DOHH2 (cell line): Measurements from ENCODE around the gene PYDC1.

ENCODE experiments used
- H3F3A ChIP-seq: fragments of 200-600 bp; sonication (generic), shearing (Covaris generic); 2 replicates; pipeline ENCODE4 v1.6.0; 2016; ENCODE audit warnings: antibody characterized with exemption, mild to moderate bottlenecking; ENCODE audit not compliant: control insufficient read depth, insufficient read depth
- H3K27ac ChIP-seq: fragments of 200-600 bp; sonication (generic); 2 replicates; pipeline ENCODE4 v1.5.1; 2014; ENCODE audit warnings: low read depth, mild to moderate bottlenecking, low read length, moderate library complexity
- H3K27me3 ChIP-seq: fragments of 200-600 bp; sonication (generic); 2 replicates; pipeline ENCODE4 v1.6.1; 2014; ENCODE audit warnings: mild to moderate bottlenecking, low read length, mixed read lengths; ENCODE audit not compliant: control insufficient read depth
- H3K36me3 ChIP-seq: fragments of 200-600 bp; sonication (generic); 2 replicates; pipeline ENCODE4 v1.6.1; 2014; ENCODE audit warnings: mild to moderate bottlenecking, low read length, moderate library complexity, mixed read lengths; ENCODE audit not compliant: control insufficient read depth
- H3K4me1 ChIP-seq: fragments of 200-600 bp; sonication (generic); 2 replicates; pipeline ENCODE4 v1.6.1; 2014; ENCODE audit warnings: mild to moderate bottlenecking, low read length, mixed read lengths; ENCODE audit not compliant: control insufficient read depth
- H3K4me2 ChIP-seq: fragments of 200-600 bp; sonication (generic); 2 replicates; pipeline ENCODE4 v1.6.0; 2014; ENCODE audit warnings: mild to moderate bottlenecking, low read length, moderate library complexity
- H3K4me3 ChIP-seq: fragments of 200-600 bp; sonication (generic); 2 replicates; pipeline ENCODE4 v1.5.1; 2014; ENCODE audit warnings: mild to moderate bottlenecking, low read length, mixed read lengths
- H3K79me2 ChIP-seq: fragments of 200-600 bp; sonication (generic); 2 replicates; pipeline ENCODE4 v1.6.1; 2014; ENCODE audit warnings: mild to moderate bottlenecking, low read length, mixed read lengths; ENCODE audit not compliant: control insufficient read depth
- H3K9me2 ChIP-seq: fragments of 200-600 bp; sonication (generic); replicated peaks from 2 replicates; pipeline ENCODE4 v1.6.1; 2014; ENCODE audit warnings: mild to moderate bottlenecking, low read length, mixed read lengths; ENCODE audit not compliant: control insufficient read depth
- H3K9me3 ChIP-seq: fragments of 200-600 bp; sonication (generic); 2 replicates; pipeline ENCODE4 v1.6.1; 2014; ENCODE audit warnings: antibody characterized with exemption, low read length, mixed read lengths; ENCODE audit not compliant: control insufficient read depth, insufficient read depth
- H4K20me1 ChIP-seq: fragments of 200-600 bp; sonication (generic); 2 replicates; pipeline ENCODE4 v1.6.0; 2014; ENCODE audit warnings: low read depth, mild to moderate bottlenecking, antibody characterized with exemption, low read length, moderate library complexity; ENCODE audit not compliant: control insufficient read depth, insufficient read depth
- EZH2phosphoT487 ChIP-seq: fragments of 200-600 bp; sonication (generic); IDR thresholded peaks from 2 replicates; pipeline ENCODE4 v1.6.1; 2017; ENCODE audit warnings: borderline replicate concordance, mild to moderate bottlenecking, antibody characterized with exemption, low read length, moderate library complexity, mixed read lengths
- TF ChIP-seq, protein P1 (sequence below): fragments of 200-600 bp; sonication (generic); IDR thresholded peaks from one replicate; pipeline ENCODE4 v1.5.1; 2014; ENCODE audit warnings: antibody characterized with exemption, mild to moderate bottlenecking, low read depth, low read length; ENCODE audit not compliant: poor library complexity, severe bottlenecking

PYDC1 gene

DNA sequence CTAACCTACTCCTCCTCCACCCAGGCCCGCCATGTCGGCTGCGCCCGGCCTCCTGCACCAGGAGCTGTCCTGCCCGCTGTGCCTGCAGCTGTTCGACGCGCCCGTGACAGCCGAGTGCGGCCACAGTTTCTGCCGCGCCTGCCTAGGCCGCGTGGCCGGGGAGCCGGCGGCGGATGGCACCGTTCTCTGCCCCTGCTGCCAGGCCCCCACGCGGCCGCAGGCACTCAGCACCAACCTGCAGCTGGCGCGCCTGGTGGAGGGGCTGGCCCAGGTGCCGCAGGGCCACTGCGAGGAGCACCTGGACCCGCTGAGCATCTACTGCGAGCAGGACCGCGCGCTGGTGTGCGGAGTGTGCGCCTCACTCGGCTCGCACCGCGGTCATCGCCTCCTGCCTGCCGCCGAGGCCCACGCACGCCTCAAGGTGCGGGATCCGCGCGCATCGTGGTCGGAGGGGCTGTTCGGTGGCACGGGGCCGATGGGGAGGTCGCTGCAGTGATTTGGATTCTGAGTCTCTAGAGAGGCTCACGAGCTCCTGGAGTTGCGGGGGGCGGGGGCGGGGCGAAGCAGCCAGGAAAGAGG, 2.1 kb downstream of the PYDC1 start:
- Histone ChIP-seq H3K27ac (no peak overlapping the region), H3K4me1 (no peaks in the 10 kb centered on the region), H3F3A (no peaks in the 10 kb centered on the region), H3K9me3 (no peaks in the 10 kb centered on the region), H3K79me2 (no peaks in the 10 kb centered on the region), H4K20me1 (no peaks in the 10 kb centered on the region; the same call in 1 of the 2 replicates), H3K9me2 (no peaks in the 10 kb centered on the region), H3K4me3 (no peak overlapping the region), H3K4me2 (no peak overlapping the region), H3K27me3 (peaks cover 37% of the 10 kb centered on the region), H3K36me3 (no peaks in the 10 kb centered on the region)
- TF ChIP-seq, protein P1, sequence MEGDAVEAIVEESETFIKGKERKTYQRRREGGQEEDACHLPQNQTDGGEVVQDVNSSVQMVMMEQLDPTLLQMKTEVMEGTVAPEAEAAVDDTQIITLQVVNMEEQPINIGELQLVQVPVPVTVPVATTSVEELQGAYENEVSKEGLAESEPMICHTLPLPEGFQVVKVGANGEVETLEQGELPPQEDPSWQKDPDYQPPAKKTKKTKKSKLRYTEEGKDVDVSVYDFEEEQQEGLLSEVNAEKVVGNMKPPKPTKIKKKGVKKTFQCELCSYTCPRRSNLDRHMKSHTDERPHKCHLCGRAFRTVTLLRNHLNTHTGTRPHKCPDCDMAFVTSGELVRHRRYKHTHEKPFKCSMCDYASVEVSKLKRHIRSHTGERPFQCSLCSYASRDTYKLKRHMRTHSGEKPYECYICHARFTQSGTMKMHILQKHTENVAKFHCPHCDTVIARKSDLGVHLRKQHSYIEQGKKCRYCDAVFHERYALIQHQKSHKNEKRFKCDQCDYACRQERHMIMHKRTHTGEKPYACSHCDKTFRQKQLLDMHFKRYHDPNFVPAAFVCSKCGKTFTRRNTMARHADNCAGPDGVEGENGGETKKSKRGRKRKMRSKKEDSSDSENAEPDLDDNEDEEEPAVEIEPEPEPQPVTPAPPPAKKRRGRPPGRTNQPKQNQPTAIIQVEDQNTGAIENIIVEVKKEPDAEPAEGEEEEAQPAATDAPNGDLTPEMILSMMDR = no peak
- TF ChIP-seq EZH2phosphoT487 = no peak

DNA sequence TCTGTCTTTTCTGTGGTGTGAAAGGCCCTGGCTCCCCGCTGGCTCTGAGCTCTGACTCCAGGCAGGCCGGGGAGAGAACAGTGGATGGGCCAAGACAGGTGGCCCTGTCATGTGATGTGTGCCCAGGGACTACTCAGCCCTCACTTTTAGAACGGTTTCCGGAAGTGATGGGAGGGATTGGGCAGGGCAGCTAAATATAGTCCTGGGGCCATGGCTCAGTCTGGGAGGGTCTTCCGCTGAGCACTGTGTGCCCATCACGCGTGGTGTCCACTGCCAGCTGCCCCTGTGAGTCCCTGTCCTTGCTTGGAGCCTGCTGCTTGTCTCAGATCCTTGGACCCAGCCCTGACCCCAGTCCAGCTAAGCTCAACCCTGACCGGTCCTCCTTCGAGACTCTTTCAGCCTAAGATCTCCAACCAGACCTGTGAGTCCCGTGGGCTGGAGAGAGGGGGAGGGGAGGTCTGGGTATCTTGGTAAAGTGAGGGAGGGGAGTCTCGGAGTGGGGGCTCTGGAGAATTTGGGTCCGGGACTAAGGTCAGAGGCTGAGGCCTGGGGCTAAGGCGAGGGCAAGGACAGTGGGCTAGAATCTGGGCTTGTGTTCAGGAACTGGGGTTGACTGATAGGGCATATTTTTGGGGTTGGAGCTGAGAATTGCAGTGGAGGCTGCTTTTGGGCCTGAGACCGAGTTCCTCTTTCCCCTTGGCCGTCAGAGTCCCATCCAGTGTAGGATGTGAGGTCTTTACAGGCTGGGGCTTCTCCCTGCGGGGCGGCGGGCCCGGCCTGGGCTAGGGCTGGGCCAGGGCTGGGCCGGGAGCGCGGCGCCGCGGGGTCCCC, 2.8 kb downstream of the PYDC1 start, which contains the start of gene TRIM72:
TSS of gene TRIM72 (plus strand) at position 243 of the 831 bp plus-strand sequence. CDS start 620 bp downstream, outside the sequence.
- Histone ChIP-seq H3K79me2 (no peaks in the 10 kb centered on the region), H3K4me3 (no peak within 1 kb of the TSS), H3K4me1 (no peaks in the 10 kb centered on the region), H3K27me3 (peaks cover 37% of the 10 kb centered on the region), H3K36me3 (no peaks in the 10 kb centered on the region), H3F3A (no peaks in the 10 kb centered on the region), H3K9me3 (no peaks in the 10 kb centered on the region), H3K27ac (no peak within 1 kb of the TSS), H3K4me2 (no peak within 1 kb of the TSS), H3K9me2 (no peaks in the 10 kb centered on the region), H4K20me1 (no peaks in the 10 kb centered on the region; the same call in 1 of the 2 replicates)
- TF ChIP-seq, protein P1 = no peak
- no peak for TF ChIP-seq EZH2phosphoT487

DNA sequence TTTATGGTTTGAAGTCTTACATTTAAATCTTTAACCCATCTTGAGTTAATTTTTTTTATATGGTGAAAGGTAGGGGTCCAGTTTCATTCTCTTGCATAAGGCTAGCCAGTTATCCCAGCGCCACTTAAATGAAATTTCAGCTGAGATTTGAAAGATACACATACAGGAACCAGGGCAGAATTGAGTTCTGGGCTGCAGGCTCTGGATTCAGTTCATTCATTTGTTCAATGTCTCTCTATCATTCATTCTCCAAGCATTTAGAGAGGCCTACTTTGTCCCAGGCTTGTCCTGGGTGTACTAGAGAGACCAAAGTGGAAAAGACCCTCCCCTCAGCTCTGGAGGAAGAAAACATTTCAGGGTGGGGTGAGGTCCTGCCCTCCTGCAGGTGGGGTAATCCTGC, 3.6 kb downstream of the PYDC1 start:
- Histone ChIP-seq H3F3A (no peaks in the 10 kb centered on the region), H3K27ac (no peak overlapping the region), H3K4me1 (no peaks in the 10 kb centered on the region), H3K36me3 (no peaks in the 10 kb centered on the region), H3K9me2 (no peaks in the 10 kb centered on the region), H3K79me2 (no peaks in the 10 kb centered on the region), H3K9me3 (no peaks in the 10 kb centered on the region), H3K4me3 (no peak overlapping the region), H4K20me1 (no peaks in the 10 kb centered on the region; the same call in 1 of the 2 replicates), H3K4me2 (no peak overlapping the region), H3K27me3 (peaks cover 37% of the 10 kb centered on the region)
- TF ChIP-seq, protein P1 = no peak
- no peak for TF ChIP-seq EZH2phosphoT487
